Upper lobe of right lung (tissue), 1 donor: ENCODE data around the gene TIPARP. TPM values are rescaled to one million over a fixed set of nuclear protein-coding genes. Genes with fewer than 3 reads are reported as not detected.

Experiments used
- ATAC-seq: fragments of 200-7000 bp; cut with Tn5 transposase; one replicate; pipeline ENCODE4 v1.9.1; 2020; ENCODE audit warnings: mild to moderate bottlenecking, moderate library complexity
- DNase-seq: peaks from one replicate; pipeline ENCODE4 v3.0.0-alpha.2; 2020
- H3K27ac ChIP-seq: fragments of 200-600 bp; one replicate; pipeline ENCODE4 v1.8.0; 2022
- H3K27me3 ChIP-seq: fragments of 200-600 bp; one replicate; pipeline ENCODE4 v1.8.0; 2022; ENCODE audit warnings: mild to moderate bottlenecking
- H3K36me3 ChIP-seq: fragments of 200-600 bp; one replicate; pipeline ENCODE4 v1.8.0; 2022
- H3K4me1 ChIP-seq: fragments of 200-600 bp; one replicate; pipeline ENCODE4 v1.8.0; 2022
- H3K4me3 ChIP-seq: fragments of 200-600 bp; one replicate; pipeline ENCODE4 v1.8.0; 2022; ENCODE audit warnings: mild to moderate bottlenecking
- H3K9me3 ChIP-seq: fragments of 200-600 bp; one replicate; pipeline ENCODE4 v1.8.0; 2022
- CTCF ChIP-seq: fragments of 200-600 bp; IDR thresholded peaks from one replicate; pipeline ENCODE4 v1.8.0; 2022; ENCODE audit warnings: antibody characterized with exemption
- intact Hi-C: fragments of 100-400 bp; cut with DNase I; formaldehyde crosslinking; loops from one replicate; pipeline ENCODE4 v1.11.0; 2022
- total RNA-seq: library from RNA; stranded (reverse); fragmentation: NEBNext Ultra II Directional; extraction: Animal tissue kit (Norgen Biotek cat#: 25700); gene quantifications from one replicate; pipeline ENCODE4 v1.2.1, GENCODE V29; 2021
- donor health status: DM: no; HTN: yes; CAD: no; lungs with severe emphysema.

TIPARP gene
- total RNA-seq, 1 donor from 2014 or later, result 56.9 TPM

- H3K36me3 ChIP-seq, result no peaks in the 10 kb centered on the region
- no peak for TF ChIP-seq CTCF
- peak overlapping the region; percentile 52 for H3K27ac ChIP-seq
- intact Hi-C loops, result no loop called here
- DNase-seq, result no peak
- peaks cover 23% of the 10 kb centered on the region for H3K4me1 ChIP-seq
- H3K4me3 ChIP-seq, result no peak overlapping the region
- H3K9me3 ChIP-seq, result no peaks in the 10 kb centered on the region
- H3K27me3 ChIP-seq, result no peaks in the 10 kb centered on the region
- ATAC-seq, result peak; percentile 58
Measured at GRCh38 chr3:156665291-156665690, 9.1 kb upstream of the TIPARP start.

DNA sequence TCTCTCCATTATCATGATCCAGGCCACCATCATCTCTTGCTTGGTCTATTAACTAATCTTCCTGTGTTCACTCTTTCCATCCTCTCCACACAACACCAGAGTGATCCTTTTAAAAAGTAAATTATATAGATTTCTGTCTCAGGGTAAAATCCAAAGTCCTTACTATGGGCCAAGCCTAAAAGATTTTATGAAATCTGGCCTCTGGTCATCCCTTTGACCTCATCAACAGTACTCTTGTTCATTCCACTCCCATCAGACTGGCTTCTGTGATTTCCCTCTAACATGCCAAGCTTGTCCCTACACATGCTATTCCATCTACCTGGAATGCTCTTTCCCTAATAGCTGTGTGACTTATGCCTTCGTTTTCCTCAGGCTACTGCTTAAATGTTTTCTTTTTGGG is 8.3 kb upstream of the TIPARP start:
- no peaks in the 10 kb centered on the region for H3K9me3 ChIP-seq
- no peaks in the 10 kb centered on the region for H3K36me3 ChIP-seq
- no peak for TF ChIP-seq CTCF
- no peaks in the 10 kb centered on the region for H3K27me3 ChIP-seq
- no peak overlapping the region for H3K4me3 ChIP-seq
- H3K4me1 ChIP-seq, result peaks cover 27% of the 10 kb centered on the region
- ATAC-seq (no peak), DNase-seq (no peak)
- H3K27ac ChIP-seq, result no peak overlapping the region
- intact Hi-C loops, result no loop called here

- no peak for TF ChIP-seq CTCF
- Histone ChIP-seq H3K4me3 (no peak overlapping the region), H3K27ac (peak overlapping the region; percentile 20), H3K4me1 (peaks cover 27% of the 10 kb centered on the region), H3K36me3 (no peaks in the 10 kb centered on the region), H3K27me3 (no peaks in the 10 kb centered on the region), H3K9me3 (no peaks in the 10 kb centered on the region)
- DNase-seq, result no peak
- peak; percentile 84 for ATAC-seq
- intact Hi-C loops, result no loop called here
Measured at GRCh38 chr3:156668073-156668763, 6.2 kb upstream of the TIPARP start.

GRCh38 chr3:156670077-156670476 is 4.3 kb upstream of the TIPARP start:
- intact Hi-C loops, result loop anchor here (10.0 kb wide), 2 partner anchors 415 to 465 kb away; no protein-coding TSS in a partner anchor
- Histone ChIP-seq H3K27ac (no peak overlapping the region), H3K4me1 (peaks cover 16% of the 10 kb centered on the region), H3K36me3 (no peaks in the 10 kb centered on the region), H3K4me3 (no peak overlapping the region), H3K27me3 (no peaks in the 10 kb centered on the region), H3K9me3 (no peaks in the 10 kb centered on the region)
- ATAC-seq (no peak), DNase-seq (no peak)
- no peak for TF ChIP-seq CTCF

DNA sequence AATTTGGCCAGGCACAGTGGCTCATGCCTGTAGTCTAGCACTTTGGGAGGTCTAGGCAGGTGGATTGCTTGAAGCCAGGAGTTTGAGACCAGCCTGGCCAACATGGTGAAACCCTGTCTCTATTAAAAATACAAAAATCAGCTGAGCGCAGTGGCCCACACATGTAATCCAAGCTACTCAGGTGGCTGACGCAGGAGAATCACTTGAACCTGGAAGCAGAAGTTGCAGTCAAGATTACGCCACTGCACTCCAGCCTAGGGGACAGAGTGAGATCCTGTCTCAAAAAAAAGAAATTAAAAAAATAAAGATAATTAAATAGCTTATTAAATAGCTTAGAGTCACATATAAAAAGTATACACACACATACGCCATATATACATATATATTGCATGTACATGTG is 3.7 kb upstream of the TIPARP start:
- H3K9me3 ChIP-seq, result no peaks in the 10 kb centered on the region
- no peak overlapping the region for H3K4me3 ChIP-seq
- H3K4me1 ChIP-seq, result peaks cover 12% of the 10 kb centered on the region
- DNase-seq, result no peak
- H3K27me3 ChIP-seq, result no peaks in the 10 kb centered on the region
- no peak for ATAC-seq
- no peaks in the 10 kb centered on the region for H3K36me3 ChIP-seq
- TF ChIP-seq CTCF, result no peak
- intact Hi-C loops, result loop anchor here (10.0 kb wide), 2 partner anchors 414 to 464 kb away; no protein-coding TSS in a partner anchor
- no peak overlapping the region for H3K27ac ChIP-seq

DNA sequence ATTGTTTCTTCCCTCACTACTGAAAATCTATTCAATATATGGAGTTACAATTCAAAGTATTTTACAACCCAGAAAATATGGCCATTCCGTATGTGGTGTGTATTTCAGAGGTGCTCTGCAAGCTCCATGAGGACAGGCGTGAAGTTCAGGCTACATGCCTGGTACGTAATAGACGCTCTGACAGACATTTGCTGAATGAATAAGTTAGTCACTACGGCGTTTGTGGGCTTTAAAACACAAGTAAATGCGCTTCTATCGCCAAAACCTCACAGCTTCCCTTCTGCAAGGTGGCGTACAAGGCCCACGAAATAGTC is 701 bp upstream of the TIPARP start:
- intact Hi-C loops, result loop anchor here (10.0 kb wide), 2 partner anchors 411 to 461 kb away; no protein-coding TSS in a partner anchor
- peak overlapping the region; percentile 88 for H3K4me3 ChIP-seq
- no peak for DNase-seq
- peaks cover 11% of the 10 kb centered on the region for H3K36me3 ChIP-seq
- peak overlapping the region; percentile 96 for H3K27ac ChIP-seq
- no peaks in the 10 kb centered on the region for H3K9me3 ChIP-seq
- H3K4me1 ChIP-seq, result peaks cover 37% of the 10 kb centered on the region
- ATAC-seq, result no peak
- no peak for TF ChIP-seq CTCF
- H3K27me3 ChIP-seq, result no peaks in the 10 kb centered on the region
